ENCODE results near the gene ROR1. TPM values are rescaled to one million over a fixed set of nuclear protein-coding genes. Genes with fewer than 3 reads are reported as not detected.
A peak's percentile ranks its signal among the peaks of the same experiment; 100 is the strongest.

ROR1 gene
- total RNA-seq, 1 donor from 2014 or later, result 2.0 TPM

DNA sequence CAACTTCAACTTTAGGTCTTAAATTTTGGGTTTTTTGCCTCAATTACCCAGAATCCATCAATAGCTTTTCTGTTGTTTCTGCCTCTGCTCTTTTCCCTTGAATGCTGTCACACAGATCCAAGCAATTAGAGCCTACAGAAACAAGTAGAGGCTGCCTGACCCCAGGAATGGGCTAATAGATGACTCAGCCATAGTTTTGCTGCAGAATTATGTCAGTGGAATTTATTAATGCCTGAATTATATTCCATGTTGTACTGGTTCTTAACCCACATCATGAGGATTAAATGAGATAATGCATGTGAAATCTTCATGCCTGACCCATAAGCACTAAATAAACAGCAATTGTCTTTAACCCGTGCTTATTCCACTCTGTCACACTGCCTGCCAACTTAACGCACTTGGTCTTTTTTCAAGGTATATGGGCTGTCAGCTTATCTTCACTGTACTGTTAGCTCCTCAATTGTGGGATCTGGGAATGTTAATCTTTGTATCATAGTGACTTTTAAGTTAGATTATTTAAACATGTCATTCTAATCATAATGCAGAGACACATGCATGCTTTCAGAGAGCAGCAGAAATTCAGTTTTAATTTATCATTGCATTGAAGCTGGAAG is 213.3 kb downstream of the ROR1 start:
- no peak for FAIRE-seq

GRCh38 chr1:63987628-63988024 is 213.8 kb downstream of the ROR1 start:
- DNase-seq (ENCODE audit: low spot score in 2 of 2) (no peak), FAIRE-seq (no peak)

More for the DNA sequence above, 213.3 kb downstream of the ROR1 start:
- DNase-seq (ENCODE audit: low spot score in 2 of 2), result no peak

GRCh38 chr1:63988941-63989340 is 215.1 kb downstream of the ROR1 start:
- DNase-seq (ENCODE audit: low spot score in 2 of 2), result no peak
- FAIRE-seq, result no peak

- FAIRE-seq (no peak), DNase-seq (ENCODE audit: low spot score in 2 of 2) (no peak)
Measured at GRCh38 chr1:63991685-63992084, 217.9 kb downstream of the ROR1 start.

DNA sequence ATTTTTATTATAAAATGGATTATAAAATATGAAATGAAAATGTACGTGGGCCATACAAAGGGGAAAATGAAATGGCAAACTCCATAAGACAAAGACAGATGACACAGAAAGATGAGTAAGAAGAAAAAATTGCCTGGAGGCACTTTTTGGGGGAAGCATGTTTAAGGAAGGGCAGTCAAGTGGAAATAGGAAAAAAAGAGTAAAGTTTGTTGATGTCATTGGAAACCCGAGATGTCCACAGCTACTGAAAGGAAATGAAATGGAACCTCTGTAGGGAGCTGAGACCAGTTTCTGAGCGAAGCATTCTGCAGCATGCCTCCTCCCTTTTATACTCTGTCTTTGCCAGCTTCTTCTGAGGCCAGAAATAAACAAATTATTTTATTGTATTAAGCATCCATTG is 226.2 kb downstream of the ROR1 start:
- FAIRE-seq (no peak), DNase-seq (ENCODE audit: low spot score in 2 of 2) (no peak)

- FAIRE-seq (no peak), DNase-seq (ENCODE audit: low spot score in 2 of 2) (no peak)
Measured at GRCh38 chr1:64001038-64001437, 227.2 kb downstream of the ROR1 start.

- FAIRE-seq (no peak), DNase-seq (ENCODE audit: low spot score in 2 of 2) (no peak)
Measured at GRCh38 chr1:64004451-64005025, 230.7 kb downstream of the ROR1 start.

- FAIRE-seq (no peak), DNase-seq (ENCODE audit: low spot score in 2 of 2) (no peak)
Measured at GRCh38 chr1:64005801-64006200, 232.0 kb downstream of the ROR1 start.

- no peak for DNase-seq (ENCODE audit: low spot score in 2 of 2)
Measured at GRCh38 chr1:64006276-64007051, 232.6 kb downstream of the ROR1 start.

GRCh38 chr1:64010316-64010715 is 236.5 kb downstream of the ROR1 start:
- DNase-seq (ENCODE audit: low spot score in 2 of 2) (no peak), FAIRE-seq (no peak)

More at GRCh38 chr1:64006276-64007051, 232.6 kb downstream of the ROR1 start:
- no peak for FAIRE-seq

DNA sequence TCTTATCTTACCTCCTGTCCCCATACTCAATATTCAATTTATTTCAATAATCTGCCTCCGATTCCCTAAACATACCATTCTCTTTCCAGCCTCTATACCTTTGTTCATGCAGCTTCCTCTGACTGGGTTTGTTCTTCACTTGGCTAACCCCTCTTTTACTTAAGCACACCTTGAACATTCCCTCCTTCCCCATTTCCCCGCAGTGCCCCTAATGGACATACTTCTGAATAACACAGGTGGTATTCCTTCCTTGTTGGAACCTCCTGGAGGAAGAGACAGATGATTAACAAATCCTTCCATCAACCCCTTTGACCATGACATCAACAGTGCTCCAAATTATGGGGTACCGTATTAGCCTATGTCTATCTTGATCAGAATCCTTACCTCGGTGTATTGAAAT is 239.6 kb downstream of the ROR1 start:
- no peak for FAIRE-seq

DNA sequence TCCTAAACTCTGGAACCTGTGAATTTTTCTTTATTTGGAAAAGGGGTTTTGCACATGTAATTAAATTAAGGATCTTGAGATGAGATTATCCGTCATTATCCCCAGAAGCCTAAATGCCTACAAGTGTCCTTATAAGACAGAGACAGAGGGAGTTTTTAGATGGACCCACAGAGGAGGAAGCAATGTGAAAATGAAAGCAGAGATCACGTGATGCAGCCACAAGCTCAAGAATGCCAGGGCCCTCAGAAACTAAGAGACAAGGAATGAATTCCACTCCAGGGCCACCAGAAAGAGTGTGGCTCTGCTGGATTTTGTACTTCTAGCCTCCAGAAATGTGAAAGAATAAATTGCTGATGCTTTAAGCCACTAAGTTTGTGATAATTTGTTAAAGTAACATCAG is 246.0 kb downstream of the ROR1 start:
- FAIRE-seq (no peak), DNase-seq (ENCODE audit: low spot score in 2 of 2) (peak in 1 of 2 donors; percentile 6)

More for the DNA sequence above, 239.6 kb downstream of the ROR1 start:
- DNase-seq (ENCODE audit: low spot score in 2 of 2), result no peak

DNA sequence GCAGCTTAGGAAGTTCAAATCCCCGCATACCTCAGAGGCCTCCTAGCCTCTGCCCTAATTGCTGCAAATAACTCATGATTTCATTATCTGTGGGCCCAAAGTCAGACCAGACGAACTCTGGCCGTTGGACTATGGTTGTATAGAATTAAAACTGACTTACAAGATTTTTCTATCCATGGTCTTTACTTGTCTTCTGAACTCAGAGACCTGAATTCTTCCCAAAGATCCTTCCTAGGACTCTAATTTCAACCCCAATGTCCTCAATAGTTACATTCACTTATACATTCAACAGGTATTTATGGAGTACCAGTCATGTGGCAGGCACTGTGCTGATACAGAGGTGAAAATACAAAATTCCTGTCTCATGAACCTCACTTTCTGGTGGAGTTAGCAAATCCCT is 247.2 kb downstream of the ROR1 start:
- DNase-seq (ENCODE audit: low spot score in 2 of 2) (no peak), FAIRE-seq (no peak)

- no peak for DNase-seq (ENCODE audit: low spot score in 2 of 2)
- no peak for FAIRE-seq
Measured at GRCh38 chr1:64025051-64025450, 251.2 kb downstream of the ROR1 start.

DNA sequence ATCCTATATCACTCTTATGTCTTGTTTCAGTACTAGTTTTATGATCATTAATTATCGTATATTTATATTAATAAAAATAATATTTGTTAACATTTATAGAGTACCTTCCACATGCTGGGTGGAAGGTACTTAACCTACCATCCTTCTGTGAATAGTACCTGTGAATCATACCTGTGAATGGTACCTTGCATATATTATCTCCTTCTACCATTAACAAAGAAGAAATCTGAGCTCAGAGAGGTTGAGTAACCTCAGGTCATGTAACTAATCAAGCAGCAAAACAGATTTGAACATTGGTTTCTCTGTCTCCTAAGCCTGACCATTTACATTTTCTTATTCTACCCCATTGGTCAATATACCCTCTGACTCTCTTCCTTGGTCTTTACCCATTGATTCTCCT is 255.2 kb downstream of the ROR1 start:
- FAIRE-seq (no peak), DNase-seq (ENCODE audit: low spot score in 2 of 2) (no peak)

GRCh38 chr1:64030411-64030810 is 256.6 kb downstream of the ROR1 start:
- DNase-seq (ENCODE audit: low spot score in 2 of 2), result no peak
- FAIRE-seq, result no peak

- FAIRE-seq, result no peak
- DNase-seq (ENCODE audit: low spot score in 2 of 2), result no peak
Measured at GRCh38 chr1:64031236-64031635, 257.4 kb downstream of the ROR1 start.

DNA sequence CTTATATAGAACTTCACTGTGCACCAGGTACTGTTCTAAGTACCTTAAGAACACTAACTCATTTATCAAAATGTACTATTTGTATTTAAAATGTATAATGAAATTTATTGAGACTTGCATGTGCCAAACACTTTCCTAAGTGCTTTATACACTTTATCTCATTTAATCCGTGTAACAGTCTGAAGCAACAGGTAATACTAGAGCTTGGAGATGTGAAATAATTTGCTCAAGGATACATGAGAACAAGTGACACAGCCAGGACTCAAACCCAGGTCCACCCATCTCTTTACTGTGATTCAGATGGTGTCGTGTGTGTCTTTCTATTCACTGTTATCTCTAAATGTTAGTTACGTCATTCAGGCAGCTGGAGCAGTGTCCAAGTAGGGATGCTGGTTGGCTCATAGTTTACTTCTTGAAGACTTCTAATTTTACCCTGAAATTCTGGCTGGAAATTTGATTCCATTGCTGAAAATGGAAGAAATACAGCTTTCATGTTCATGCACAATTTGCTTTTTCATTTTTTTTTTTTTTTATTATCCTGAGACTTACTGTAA is 259.9 kb downstream of the ROR1 start:
- FAIRE-seq (no peak), DNase-seq (ENCODE audit: low spot score in 2 of 2) (no peak)

DNA sequence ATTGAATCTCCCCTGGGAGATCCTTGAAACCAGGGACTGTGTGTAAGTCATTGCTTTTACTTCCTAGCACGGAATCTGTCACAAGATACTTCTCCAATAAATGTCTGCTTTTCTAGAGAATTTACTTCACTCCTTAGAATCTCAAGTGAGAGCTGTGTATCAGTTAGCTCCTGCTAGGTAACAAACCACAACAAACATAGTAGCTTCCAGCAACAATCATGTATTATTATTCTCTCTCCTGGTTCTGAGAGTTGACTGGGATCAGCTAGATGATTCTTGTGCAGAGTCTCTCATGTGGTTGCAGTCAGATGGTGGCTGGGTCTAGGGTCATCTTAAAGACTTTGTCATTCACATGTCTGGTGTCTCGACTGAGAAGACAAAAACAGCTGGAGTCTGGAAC is 262.7 kb downstream of the ROR1 start:
- no peak for DNase-seq (ENCODE audit: low spot score in 2 of 2)
- FAIRE-seq, result no peak

DNA sequence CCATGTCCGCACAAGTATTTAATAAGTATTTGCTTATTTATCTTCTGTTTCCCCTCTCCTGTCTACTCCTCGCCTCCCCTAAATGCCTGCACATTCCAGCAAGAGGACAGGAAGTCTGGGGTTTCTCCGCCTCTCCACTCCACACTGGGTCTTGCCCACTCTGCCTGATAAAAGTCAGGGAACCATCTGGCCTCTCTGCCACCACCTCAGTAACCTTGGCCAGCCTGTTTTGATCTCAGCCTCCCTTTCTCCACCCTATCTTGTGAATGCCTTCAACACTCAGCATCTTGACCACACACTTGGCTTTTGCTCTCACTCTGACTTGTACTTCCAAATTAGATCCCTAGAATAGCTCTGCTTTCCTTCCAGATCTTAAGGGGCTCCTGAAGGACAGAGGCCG is 264.3 kb downstream of the ROR1 start:
- no peak for DNase-seq (ENCODE audit: low spot score in 2 of 2)
- no peak for FAIRE-seq

GRCh38 chr1:64038965-64039364 is 265.1 kb downstream of the ROR1 start:
- FAIRE-seq, result no peak
- no peak for DNase-seq (ENCODE audit: low spot score in 2 of 2)
